AML-193 (cell line): ENCODE results near the gene ZNF407.

Source experiments
- DNase-seq, 2 experiments: peaks; one replicate each; lab custom pipeline; 2025; lab: John Stamatoyannopoulos, UW

The ZNF407 gene

GRCh38 chr18:75104483-75104882 lies 506.8 kb downstream of the ZNF407 start:
- DNase-seq = no peak

DNA sequence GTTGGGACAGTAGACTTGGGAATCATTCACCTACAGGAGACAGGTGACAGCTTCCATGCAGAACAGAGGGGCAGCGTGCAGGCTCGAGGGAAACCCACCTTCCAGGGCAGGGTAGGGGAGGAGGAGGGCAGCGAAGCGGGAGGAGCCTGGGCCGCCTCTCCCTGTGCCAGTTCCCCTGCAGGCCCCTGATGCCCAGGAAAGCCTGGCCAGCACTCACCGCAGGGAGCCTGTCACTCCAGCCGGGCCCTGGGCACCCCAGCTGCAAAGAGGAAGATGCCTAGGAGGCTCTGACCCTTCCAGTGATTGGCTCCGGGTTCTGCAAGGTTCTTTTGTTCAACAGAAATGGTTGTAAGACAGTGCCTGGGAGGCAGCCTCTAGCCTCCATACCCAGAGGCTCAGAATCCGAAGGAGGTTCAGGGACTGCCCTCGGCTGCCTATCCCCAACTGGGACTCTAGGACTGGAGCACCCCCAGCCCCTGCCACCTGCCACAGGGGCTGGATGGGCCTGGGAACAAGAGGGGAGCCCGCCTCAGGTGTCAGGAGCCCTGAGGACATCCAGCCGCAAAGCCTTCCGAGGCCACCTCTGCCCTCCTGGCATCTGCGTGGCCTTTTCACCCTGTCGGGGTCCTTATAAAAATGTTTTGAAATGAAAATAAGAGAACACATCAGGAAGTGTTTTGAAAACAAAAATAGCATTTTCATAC lies 508.0 kb downstream of the ZNF407 start:
- DNase-seq = no peak

- DNase-seq = no peak
Measured at GRCh38 chr18:75106746-75107145, 509.1 kb downstream of the ZNF407 start.

DNA sequence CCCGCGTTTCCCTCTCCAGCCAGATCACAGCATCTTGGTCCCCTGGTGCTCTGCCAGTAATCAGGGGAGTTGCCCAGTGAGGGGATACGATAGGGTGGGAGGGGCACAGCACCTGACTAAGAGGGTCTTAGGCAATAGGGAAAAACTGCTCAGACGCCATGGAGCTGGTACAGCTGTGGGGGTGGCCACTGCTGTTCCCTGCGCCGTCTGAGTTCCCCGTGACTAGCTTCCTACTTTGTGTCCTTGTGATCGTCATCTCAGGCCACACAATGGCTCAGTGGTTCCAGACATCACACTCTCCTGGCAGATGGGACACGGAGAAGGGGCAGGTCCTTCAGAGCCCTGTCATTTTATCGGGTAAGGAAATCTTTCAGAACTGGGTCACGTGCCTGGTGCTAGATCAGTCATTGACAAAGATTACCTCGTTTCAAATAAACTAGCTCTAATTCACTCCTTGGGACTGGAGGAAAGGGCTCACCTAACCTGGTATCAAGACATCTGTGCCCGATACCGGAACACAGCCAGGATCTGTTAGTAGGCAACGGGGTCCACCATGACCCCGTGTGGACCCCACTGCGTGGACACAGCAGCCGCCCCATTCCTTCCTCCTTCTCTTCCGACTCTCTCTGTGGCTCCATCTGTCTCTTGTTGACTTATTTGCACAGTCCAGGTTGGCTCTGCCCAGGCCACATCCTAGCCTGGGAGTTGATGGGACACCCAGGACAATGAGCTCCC lies 509.7 kb downstream of the ZNF407 start:
- no peak for DNase-seq

DNA sequence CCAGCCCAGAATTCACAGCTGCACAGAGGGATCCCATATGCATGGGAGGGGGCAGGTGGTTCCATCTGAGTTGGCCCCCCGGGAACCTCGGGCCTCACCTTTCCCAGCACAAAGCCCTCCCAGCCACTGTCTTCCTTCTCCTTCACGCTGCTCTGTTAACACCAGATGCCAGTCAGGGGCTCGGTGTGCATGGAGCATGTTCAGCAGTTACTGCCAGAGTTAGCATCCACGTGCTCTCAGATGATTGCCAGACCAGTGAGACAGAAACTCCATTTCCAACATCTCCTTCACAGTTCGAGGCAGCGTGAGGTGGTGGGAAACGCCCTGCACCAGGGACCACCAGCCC lies 510.2 kb downstream of the ZNF407 start:
- DNase-seq = no peak

DNA sequence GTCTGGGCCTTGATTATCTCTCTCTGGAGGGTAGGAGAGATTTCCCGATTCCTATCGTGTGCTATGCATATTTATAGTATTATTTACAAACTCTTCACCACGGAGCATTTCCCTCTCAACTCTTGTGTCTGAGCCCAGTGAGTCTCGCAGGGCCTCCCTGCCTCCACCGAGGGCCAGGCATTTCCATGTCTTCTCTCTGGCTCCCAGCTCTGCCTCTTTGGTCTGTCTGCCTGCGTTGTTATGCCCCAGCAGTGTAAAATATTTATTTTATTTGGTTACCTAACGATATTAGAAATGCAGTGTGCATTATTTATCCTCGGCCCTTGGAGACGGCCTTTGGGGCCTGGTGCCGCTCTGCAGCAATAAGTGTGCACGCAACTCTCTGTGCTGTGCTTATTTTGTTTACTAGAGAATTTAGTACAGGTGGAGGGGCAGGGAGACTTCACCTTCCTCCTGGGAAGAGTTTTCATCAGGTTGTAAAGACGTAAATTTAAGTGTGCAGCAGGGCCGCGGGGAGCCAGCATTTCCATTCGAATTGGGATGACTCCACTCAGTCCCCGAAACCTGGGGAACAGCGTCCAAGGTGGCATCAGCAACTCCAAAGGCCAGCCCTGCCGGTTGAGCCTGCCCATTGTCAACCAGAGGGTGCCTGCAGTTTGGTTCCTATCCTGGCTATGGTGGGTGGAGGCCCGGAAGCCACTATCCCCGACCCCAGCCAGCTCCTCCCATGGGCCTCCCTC lies 511.1 kb downstream of the ZNF407 start:
- DNase-seq = no peak

DNA sequence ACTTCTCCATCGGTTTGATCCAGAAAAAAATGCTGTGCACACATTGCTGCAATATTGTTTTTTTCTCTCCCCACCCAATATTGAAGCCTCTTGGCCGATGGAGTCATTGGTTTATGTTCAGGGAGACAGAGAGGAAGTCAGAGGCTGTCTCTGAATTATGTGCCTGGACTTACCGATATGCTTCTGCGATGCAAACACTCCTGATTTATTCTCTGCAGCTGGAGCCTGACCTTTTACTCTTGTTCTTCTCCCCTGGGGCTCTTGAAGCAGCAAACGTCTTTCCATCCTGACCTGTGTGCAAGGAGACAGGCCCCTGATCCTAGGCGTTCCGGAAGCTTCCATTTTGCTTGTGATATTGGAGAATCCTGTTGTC lies 511.6 kb downstream of the ZNF407 start:
- no peak for DNase-seq

GRCh38 chr18:75109819-75110218 lies 512.1 kb downstream of the ZNF407 start:
- DNase-seq = no peak

DNA sequence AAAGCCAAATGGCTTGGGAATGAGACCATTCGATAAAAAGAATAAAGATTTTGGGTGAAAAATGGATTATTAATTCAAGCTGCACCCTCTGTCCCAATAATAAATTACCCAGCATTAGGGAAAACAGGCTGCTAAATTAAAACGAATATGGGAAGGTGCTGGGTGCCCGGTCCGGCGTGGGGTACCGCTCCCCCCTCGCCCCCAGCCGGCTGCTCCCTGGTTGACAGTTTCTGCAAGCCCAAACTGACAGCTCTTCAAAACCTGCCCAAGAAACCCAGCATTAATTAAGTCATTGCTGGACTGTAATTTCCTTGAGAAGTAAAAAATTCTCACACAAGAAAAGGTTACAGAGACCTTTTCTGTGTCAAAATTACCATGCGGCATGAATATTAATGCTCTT lies 512.6 kb downstream of the ZNF407 start:
- DNase-seq = no peak

DNA sequence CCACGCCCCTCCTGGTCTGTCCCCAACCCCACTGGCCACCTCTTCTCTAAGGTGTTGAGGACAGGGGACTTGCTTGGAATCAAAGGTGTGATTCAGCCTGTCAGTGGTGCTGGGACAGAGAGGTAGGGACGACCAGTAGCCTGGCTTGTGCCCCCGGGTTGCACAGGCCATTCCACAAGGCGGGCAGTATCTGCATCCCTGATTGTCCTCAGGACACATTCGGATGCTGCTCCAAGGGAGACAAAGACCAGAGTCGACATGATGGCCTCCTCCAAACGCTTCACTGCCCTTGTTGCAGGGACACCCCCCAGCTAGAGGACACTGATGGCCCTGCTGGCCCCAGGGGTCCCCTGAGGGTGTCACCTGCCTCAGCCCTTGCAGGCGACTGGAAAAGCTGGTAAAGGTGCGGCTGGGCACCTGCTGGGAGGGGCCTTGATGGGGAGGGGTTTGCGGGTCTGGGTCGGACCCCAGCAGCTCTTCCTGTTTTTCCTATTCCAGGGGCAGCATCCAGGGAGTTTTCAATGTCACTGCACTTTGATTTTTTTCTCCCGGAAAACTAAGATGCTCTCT lies 513.3 kb downstream of the ZNF407 start:
- no peak for DNase-seq

GRCh38 chr18:75111760-75112159 lies 514.1 kb downstream of the ZNF407 start:
- DNase-seq = no peak

DNA sequence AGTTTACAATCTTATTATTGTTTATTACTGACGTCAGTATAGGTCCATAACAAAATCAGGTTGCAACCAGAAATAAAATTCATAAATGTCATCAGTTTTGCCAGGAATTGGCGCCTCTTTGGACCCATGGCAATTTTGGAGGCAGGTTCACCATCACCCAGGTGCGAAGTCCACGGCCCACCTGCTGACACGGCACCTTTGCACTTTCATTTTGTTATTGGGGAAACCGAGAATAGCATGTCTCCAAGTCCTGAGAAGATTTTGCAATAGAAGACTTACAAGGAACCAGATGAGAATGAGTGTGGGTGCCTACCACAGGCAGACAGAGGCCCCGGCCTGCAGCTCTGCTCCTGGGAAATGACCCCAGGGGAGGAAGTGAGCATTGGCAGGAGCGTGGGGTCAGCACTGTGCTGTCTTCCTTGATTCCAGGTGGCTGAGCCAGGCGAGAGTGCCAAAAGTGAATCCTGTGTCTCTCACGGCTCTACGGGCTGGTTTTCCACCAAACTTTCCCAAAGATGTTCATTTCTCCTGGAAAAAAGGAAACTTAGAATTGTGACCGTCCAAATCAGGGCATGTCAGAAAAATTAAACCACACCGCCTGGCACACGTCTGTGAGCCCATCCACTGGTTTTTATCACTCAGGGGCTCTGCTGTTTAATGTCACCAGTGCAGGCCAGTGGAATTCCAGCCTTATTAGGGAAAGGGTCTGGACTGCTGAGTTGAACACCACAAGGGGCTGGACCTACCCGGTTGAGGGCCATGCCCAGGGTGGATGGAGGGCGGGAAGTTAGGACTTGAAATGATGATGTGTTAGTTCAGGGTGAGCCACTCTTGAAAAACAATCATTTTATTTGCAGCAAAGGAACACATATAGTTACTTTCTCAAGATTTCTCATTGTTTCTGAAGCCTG lies 514.8 kb downstream of the ZNF407 start:
- DNase-seq = no peak

DNA sequence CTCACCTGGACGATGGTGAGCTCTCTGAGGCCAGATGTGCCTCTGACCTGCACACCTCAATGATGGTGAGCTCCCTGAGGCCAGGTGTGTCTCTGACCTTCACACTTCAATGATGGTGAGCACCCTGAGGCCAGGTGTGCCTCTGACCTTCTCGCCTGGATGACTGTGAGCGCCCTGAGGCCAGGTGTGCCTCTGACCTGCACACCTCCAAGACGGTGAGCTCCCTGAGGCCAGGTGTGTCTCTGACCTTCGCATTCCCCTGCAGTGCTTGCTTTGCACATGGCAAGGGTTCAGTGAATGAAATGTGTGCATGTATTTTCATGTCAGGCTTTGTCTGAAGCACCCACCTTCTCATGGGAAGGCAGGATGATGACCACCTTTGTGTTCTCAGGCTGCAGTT lies 515.8 kb downstream of the ZNF407 start:
- DNase-seq = no peak

DNA sequence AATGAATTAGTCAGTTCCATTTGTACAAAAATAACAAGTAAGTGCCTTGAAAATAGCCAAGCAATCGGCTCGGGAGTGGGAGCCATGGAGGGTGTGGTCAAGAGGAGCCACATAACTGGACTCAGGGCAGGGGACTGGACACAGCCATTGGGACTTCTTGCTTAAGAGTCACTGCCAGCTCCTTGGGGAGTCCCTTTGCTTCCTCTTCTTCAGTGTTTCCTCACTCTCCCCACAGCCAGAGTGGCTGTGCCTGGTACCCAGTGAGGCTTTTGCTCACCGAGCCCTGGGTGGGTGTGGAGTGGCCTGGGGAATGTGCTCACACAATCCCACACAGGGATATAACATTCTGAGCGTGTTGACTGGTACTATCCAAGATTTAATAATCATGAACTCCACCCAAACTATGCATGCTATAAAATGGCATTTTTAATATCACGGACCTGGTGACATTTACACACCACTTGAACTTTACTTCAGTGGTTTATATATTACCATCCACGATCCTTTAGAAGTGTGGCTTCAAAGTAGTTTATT lies 516.6 kb downstream of the ZNF407 start:
- DNase-seq = no peak
